ENCODE results near the gene SYNE2. TPM values are rescaled to one million over a fixed set of nuclear protein-coding genes. Genes with fewer than 3 reads are reported as not detected.

Gene SYNE2
- total RNA-seq, 4 donors from 2014 or later = 212 to 378 (median 285) TPM

DNA sequence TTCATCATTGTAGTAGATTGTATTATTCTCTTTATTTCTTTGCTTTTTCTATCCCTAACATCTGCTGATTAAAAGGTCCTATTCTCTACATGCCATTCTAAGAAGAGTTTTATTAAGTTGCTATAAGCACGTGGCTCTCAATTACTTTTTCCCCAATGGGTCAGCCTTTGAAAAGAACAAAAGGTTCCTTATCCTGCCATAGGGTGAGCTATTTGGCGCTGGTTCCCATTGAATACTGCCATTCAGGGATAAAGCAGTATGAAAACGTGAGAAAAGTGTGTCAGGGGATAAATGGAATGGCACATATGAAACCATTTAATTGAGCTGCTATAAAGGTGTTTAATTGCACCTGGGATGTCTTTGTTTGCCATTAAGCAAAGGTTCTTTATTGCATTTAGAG lies 80.9 kb downstream of the SYNE2 start:
- Histone ChIP-seq H3K36me3 (no peaks in the 10 kb centered on the region), H3K9me3 (no peaks in the 10 kb centered on the region), H3K27me3 (no peaks in the 10 kb centered on the region), H3K4me1 (peaks cover 0 to 26% (median 5%) of the 10 kb centered on the region in 4 donors), H3K27ac (peak overlapping the region in 1 of 4 donors; percentile 62), H3K4me3 (no peak overlapping the region)
- 24 to 26% methylated on average over 3 of the region's 3 CpGs for WGBS, 2 donors
- TF ChIP-seq, protein P1, sequence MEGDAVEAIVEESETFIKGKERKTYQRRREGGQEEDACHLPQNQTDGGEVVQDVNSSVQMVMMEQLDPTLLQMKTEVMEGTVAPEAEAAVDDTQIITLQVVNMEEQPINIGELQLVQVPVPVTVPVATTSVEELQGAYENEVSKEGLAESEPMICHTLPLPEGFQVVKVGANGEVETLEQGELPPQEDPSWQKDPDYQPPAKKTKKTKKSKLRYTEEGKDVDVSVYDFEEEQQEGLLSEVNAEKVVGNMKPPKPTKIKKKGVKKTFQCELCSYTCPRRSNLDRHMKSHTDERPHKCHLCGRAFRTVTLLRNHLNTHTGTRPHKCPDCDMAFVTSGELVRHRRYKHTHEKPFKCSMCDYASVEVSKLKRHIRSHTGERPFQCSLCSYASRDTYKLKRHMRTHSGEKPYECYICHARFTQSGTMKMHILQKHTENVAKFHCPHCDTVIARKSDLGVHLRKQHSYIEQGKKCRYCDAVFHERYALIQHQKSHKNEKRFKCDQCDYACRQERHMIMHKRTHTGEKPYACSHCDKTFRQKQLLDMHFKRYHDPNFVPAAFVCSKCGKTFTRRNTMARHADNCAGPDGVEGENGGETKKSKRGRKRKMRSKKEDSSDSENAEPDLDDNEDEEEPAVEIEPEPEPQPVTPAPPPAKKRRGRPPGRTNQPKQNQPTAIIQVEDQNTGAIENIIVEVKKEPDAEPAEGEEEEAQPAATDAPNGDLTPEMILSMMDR (IDR thresholded peaks at IDR 0.05) = no peak
- no peak for TF ChIP-seq POLR2A (IDR thresholded peaks at IDR 0.05)
- DNase-seq (ENCODE audit: low spot score in 2 of 2) = no peak

DNA sequence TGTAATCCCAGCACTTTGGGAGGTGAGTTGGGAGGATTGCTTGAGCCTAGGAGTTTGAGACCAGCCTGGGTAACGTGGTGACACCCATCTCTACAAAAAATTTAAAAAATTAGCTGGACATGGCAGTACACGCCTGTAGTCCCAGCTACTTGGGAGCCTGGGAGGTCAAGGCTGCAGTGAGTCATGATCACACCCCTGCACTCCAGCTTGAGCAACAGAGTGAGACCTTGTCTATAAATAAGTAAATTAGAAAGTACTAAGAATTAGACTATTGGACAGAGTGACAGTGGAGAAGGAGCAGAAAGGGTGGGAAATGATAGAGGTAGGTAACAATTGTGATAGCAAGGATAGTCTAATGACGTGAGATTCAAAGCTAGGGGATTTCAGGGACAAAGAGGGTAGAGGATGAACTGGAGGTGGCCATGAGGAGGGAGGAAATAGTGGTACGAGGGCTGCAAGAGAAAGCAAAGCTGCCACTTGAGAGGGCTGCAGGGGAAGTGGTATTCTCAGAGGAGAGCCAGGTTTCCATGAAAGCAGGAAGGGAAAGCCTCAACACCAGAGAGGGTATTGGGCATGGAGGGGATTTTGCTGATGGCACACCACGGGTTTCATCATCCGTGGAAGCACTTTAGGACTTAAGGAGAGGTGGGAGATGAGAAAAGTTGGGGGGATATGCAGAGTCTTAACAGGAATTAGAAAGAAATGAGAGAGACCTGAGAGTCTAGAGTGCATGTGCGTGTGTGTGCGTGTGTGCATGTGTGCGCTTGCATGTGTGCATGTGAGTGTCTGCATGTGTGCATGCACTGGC lies 85.6 kb downstream of the SYNE2 start:
- no peak for DNase-seq (ENCODE audit: low spot score in 2 of 2)
- H3K27me3 ChIP-seq = no peaks in the 10 kb centered on the region
- H3K4me1 ChIP-seq = peaks cover 0 to 18% (median 2%) of the 10 kb centered on the region in 4 donors
- no peak for TF ChIP-seq EP300 (IDR thresholded peaks at IDR 0.05)
- no peaks in the 10 kb centered on the region for H3K9me3 ChIP-seq
- no peak overlapping the region for H3K4me3 ChIP-seq
- H3K36me3 ChIP-seq = peaks cover 0 to 19% (median 0%) of the 10 kb centered on the region in 3 donors
- WGBS, 2 donors = 85 to 90% methylated on average over 9 of the region's 9 CpGs
- H3K27ac ChIP-seq = no peak overlapping the region

- Histone ChIP-seq H3K9me3 (no peaks in the 10 kb centered on the region), H3K4me3 (no peak overlapping the region), H3K27me3 (no peaks in the 10 kb centered on the region), H3K4me1 (peaks cover 0 to 13% (median 2%) of the 10 kb centered on the region in 4 donors), H3K27ac (no peak overlapping the region), H3K36me3 (peaks cover 0 to 19% (median 0%) of the 10 kb centered on the region in 3 donors)
- TF ChIP-seq POLR2A (IDR thresholded peaks at IDR 0.05) (no peak), EP300 (IDR thresholded peaks at IDR 0.05) (no peak)
- TF ChIP-seq, protein P1 (IDR thresholded peaks at IDR 0.05) = no peak
- 100% methylated on average over 1 of the region's 1 CpG for WGBS, 2 donors
- no peak for DNase-seq (ENCODE audit: low spot score in 2 of 2)
Measured at GRCh38 chr14:63939006-63939270, 86.1 kb downstream of the SYNE2 start.

DNA sequence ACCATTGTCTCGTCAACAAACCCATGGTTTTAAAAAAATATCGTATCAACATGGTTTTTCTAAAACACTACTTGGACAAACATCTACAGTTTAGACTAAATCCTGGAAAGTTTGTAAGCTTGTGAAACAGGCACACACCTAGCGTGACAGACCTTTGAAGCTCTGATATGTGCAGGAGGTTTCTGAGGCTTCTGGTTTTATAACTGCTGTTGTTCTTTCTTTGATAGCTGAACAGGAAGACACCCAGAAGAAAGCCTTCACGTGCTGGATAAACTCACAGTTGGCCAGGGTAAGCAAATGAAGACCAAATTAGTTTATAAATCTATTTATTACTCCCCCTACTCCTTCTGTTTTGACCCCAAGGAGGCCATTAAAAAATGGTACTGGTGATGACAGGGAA lies 87.6 kb downstream of the SYNE2 start:
- TF ChIP-seq, protein P1 (IDR thresholded peaks at IDR 0.05) = no peak
- no peak for TF ChIP-seq EP300 (IDR thresholded peaks at IDR 0.05)
- Histone ChIP-seq H3K27ac (no peak overlapping the region), H3K4me3 (no peak overlapping the region), H3K36me3 (peaks cover 0 to 19% (median 0%) of the 10 kb centered on the region in 3 donors), H3K4me1 (peaks cover 0 to 4% (median 0%) of the 10 kb centered on the region in 4 donors), H3K9me3 (no peaks in the 10 kb centered on the region), H3K27me3 (no peaks in the 10 kb centered on the region)
- WGBS, 2 donors = 68 to 72% methylated on average over 4 of the region's 4 CpGs
- no peak for DNase-seq (ENCODE audit: low spot score in 2 of 2)

GRCh38 chr14:63941023-63941422 lies 88.2 kb downstream of the SYNE2 start:
- DNase-seq (ENCODE audit: low spot score in 2 of 2) = no peak
- no peak overlapping the region for H3K4me3 ChIP-seq
- no peaks in the 10 kb centered on the region for H3K9me3 ChIP-seq
- peaks cover 0 to 4% (median 0%) of the 10 kb centered on the region in 4 donors for H3K4me1 ChIP-seq
- no peaks in the 10 kb centered on the region for H3K27me3 ChIP-seq
- no peak overlapping the region for H3K27ac ChIP-seq
- 64 to 77% methylated on average over 3 of the region's 3 CpGs for WGBS, 2 donors
- peaks cover 0 to 19% (median 0%) of the 10 kb centered on the region in 3 donors for H3K36me3 ChIP-seq
- no peak for TF ChIP-seq POLR2A (IDR thresholded peaks at IDR 0.05)
- TF ChIP-seq, protein P1 (IDR thresholded peaks at IDR 0.05) = no peak
- no peak for TF ChIP-seq EP300 (IDR thresholded peaks at IDR 0.05)
